GM12892 (cell line): Measurements from ENCODE around the gene HNRNPUL1.

Experiments
- POLR2A ChIP-seq: IDR thresholded peaks from 2 replicates; pipeline ENCODE4 v1.6.1; 2011; ENCODE audit warnings: low read depth, low read length, control low read depth
- TAF1 ChIP-seq: IDR thresholded peaks from 2 replicates; pipeline ENCODE4 v1.6.1; 2011; ENCODE audit warnings: low read depth, mild to moderate bottlenecking, control low read depth, low read length, borderline replicate concordance

- TF ChIP-seq POLR2A, result no peak
- TF ChIP-seq TAF1, result no peak
Observed at GRCh38 chr19:41323430-41324125, 59.4 kb downstream of the HNRNPUL1 start.
